Spleen (tissue), 11 donors: Measurements from ENCODE around the gene CIT. TPM values are rescaled to one million over a fixed set of nuclear protein-coding genes. Genes with fewer than 3 reads are reported as not detected.

Experiments used
- DNase-seq: peaks from one replicate; pipeline ENCODE4 v3.0.0-alpha.2; 2020
- H3K27ac ChIP-seq, 8 donors: fragments of 200-600 bp; sonication (generic) in 7 of 8; 1 replicate in 4 of 8; 2 replicates in 4 of 8; pipeline versions ENCODE4 v1.5.0 to v1.8.0; 2016 to 2021; ENCODE audit warnings: inconsistent platforms in 4 of 8, mild to moderate bottlenecking in 4 of 8, moderate library complexity in 1 of 8
- H3K27me3 ChIP-seq, 7 donors: fragments of 200-600 bp; sonication (generic) in 6 of 7; replicated peaks in 1 of 7; 1 replicate in 4 of 7; 2 replicates in 3 of 7; pipeline versions ENCODE4 v1.5.0 to v1.8.0; 2016 to 2021; ENCODE audit warnings: inconsistent platforms in 3 of 7, mild to moderate bottlenecking in 1 of 7
- H3K36me3 ChIP-seq, 6 donors: fragments of 200-600 bp; sonication (generic) in 5 of 6; 1 replicate in 4 of 6; 2 replicates in 2 of 6; pipeline versions ENCODE4 v1.5.0 to v1.8.0; 2016 to 2021; ENCODE audit warnings: inconsistent platforms in 2 of 6
- H3K4me1 ChIP-seq, 6 donors: fragments of 200-600 bp; sonication (generic) in 5 of 6; 1 replicate in 3 of 6; 2 replicates in 3 of 6; pipeline versions ENCODE4 v1.5.0 to v1.8.0; 2016 to 2021; ENCODE audit warnings: inconsistent platforms in 3 of 6
- H3K4me3 ChIP-seq, 8 donors: fragments of 200-600 bp; sonication (generic) in 7 of 8; 1 replicate in 4 of 8; 2 replicates in 4 of 8; pipeline versions ENCODE4 v1.5.0 to v1.8.0; 2016 to 2021; ENCODE audit warnings: inconsistent platforms in 4 of 8, mild to moderate bottlenecking in 4 of 8, moderate library complexity in 2 of 8
- H3K9me3 ChIP-seq, 8 donors: fragments of 200-600 bp; sonication (generic) in 7 of 8; 1 replicate in 4 of 8; 2 replicates in 4 of 8; pipeline versions ENCODE4 v1.5.0 to v1.8.0; 2016 to 2021; ENCODE audit warnings: inconsistent platforms in 4 of 8
- POLR2A ChIP-seq, 3 donors: fragments of 450-650 bp; IDR thresholded peaks; one replicate each; pipeline ENCODE4 v1.5.1; 2017; ENCODE audit warnings: antibody characterized with exemption in 3 of 3, mild to moderate bottlenecking in 1 of 3
- POLR2AphosphoS5 ChIP-seq, 3 donors: sonication (generic); formaldehyde crosslinking; IDR thresholded peaks; one replicate each; pipeline ENCODE4 v1.5.1; 2017; ENCODE audit warnings: antibody characterized with exemption in 3 of 3
- WGBS, 5 donors: extraction: QIAGEN DNeasy Blood & Tissue Kit in 3 of 5; methylation state at CpG; one replicate each; pipeline versions ENCODE4 v1.1.5 to v1.1.7; 2013 to 2018; 5-methylcytosine and 5-hydroxymethylcytosine counted together
- intact Hi-C: fragments of 100-400 bp; cut with DNase I; formaldehyde crosslinking; loops from one replicate; pipeline ENCODE4 v1.15.0; 2023; ENCODE audit warnings: low total_unique reads
- polyA plus RNA-seq, 3 donors: library from polyadenylated mRNA; stranded (reverse); fragments of 200-250 nt; gene quantifications; one replicate each; pipeline ENCODE4 v1.2.1, GENCODE V29; 2013
- total RNA-seq, 7 donors: library from RNA; depleted of rRNA in 3 of 7; stranded (reverse); fragments of >200 nt in 3 of 7; fragmentation: NEBNext Ultra II Directional in 4 of 7; extraction: Animal tissue kit (Norgen Biotek cat#: 25700) in 4 of 7; gene quantifications; one replicate each; pipeline versions ENCODE4 v1.1.0 to v1.2.1, GENCODE V29; 2016 to 2021
- TF ChIP-seq, protein P1 (sequence below), 11 experiments: fragments of 200-600 bp in 7 of 11; fragments of 450-650 bp in 4 of 11; sonication (generic) in 4 of 11; IDR thresholded peaks in 8 of 11; conservative IDR thresholded peaks in 3 of 11; 1 replicate in 7 of 11; 2 replicates in 4 of 11; pipeline versions ENCODE4 v1.4.0 to v1.8.0; 2016 to 2021; ENCODE audit warnings: antibody characterized with exemption in 11 of 11, inconsistent platforms in 4 of 11, mild to moderate bottlenecking in 1 of 11
- donor health status: healthy with polysubstance abuse.
- donor health status: DM: no; HTN: no; CAD: no; lungs with moderate emphysema.
- donor health status: DM: no; HTN: no; CAD: no.
- donor health status: Bipolar disorder and iron deficiency.
- donor health status: healthy.
- donor health status: DM: no; HTN: no; CAD: no.
- donor health status: DM: yes; HTN: yes; CAD: no.

Gene CIT
- total and polyA plus RNA-seq, 10 donors: 1.9 to 54.3 (median 24.5) TPM

- Histone ChIP-seq H3K27me3 (no peaks in the 10 kb centered on the region), H3K4me3 (no peak overlapping the region), H3K27ac (peak overlapping the region in 7 of 8 donors; percentile 15 to 82 (median 77)), H3K4me1 (peaks cover 0 to 14% (median 0%) of the 10 kb centered on the region in 6 donors), H3K9me3 (no peaks in the 10 kb centered on the region), H3K36me3 (peaks cover 0 to 78% (median 3%) of the 10 kb centered on the region in 6 donors)
- intact Hi-C loops: no loop called here
- 84 to 96% (median 86%) methylated on average over 7 of the region's 7 CpGs for WGBS, 5 donors
- TF ChIP-seq POLR2AphosphoS5 (IDR thresholded peaks at IDR 0.05) (no peak), POLR2A (IDR thresholded peaks at IDR 0.05) (no peak)
- TF ChIP-seq, protein P1, sequence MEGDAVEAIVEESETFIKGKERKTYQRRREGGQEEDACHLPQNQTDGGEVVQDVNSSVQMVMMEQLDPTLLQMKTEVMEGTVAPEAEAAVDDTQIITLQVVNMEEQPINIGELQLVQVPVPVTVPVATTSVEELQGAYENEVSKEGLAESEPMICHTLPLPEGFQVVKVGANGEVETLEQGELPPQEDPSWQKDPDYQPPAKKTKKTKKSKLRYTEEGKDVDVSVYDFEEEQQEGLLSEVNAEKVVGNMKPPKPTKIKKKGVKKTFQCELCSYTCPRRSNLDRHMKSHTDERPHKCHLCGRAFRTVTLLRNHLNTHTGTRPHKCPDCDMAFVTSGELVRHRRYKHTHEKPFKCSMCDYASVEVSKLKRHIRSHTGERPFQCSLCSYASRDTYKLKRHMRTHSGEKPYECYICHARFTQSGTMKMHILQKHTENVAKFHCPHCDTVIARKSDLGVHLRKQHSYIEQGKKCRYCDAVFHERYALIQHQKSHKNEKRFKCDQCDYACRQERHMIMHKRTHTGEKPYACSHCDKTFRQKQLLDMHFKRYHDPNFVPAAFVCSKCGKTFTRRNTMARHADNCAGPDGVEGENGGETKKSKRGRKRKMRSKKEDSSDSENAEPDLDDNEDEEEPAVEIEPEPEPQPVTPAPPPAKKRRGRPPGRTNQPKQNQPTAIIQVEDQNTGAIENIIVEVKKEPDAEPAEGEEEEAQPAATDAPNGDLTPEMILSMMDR (IDR thresholded peaks at IDR 0.05 in 8 of 11, conservative IDR thresholded peaks at IDR 0.05 in 3 of 11): no peak
- DNase-seq: no peak
These were observed 171.9 kb downstream of the CIT start for GRCh38 chr12:119705182-119705581.

DNA sequence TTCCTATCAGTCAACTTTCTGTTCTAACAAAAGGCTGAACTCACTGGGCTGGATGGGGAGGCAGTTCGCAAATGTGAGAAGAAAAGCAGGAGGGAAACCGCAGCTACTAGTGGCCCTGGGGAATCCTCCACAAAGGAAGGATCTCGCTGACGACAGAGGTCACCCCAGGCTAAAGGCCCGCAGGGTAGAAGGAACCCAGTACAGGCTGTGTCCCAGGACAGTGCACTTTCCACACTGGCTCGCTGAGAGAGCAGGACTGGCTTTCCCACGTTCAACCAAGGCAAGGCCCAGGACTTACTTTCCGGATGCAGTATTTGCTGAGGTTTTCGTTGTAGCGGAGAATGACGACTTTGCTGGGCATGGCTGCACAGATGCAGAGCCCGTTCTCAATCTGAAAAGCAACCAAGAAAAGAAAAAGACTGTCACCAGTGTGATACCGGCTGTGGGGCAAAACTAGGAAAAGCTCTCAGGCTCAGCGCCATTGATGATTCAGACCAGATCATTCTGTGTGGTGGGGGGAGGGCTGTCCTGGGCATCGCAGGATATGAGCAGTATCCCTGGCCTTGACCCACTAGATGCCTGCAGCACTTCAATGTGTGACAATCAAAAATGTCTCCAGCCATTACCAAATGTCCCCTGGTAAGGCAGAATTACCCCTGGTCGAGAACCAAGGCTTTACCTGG, 172.9 kb downstream of the CIT start:
- H3K27ac ChIP-seq: peak overlapping the region; percentile 15 to 82 (median 74)
- no peaks in the 10 kb centered on the region for H3K27me3 ChIP-seq
- 75 to 87% (median 82%) methylated on average over 16 of the region's 16 CpGs for WGBS, 5 donors

DNA sequence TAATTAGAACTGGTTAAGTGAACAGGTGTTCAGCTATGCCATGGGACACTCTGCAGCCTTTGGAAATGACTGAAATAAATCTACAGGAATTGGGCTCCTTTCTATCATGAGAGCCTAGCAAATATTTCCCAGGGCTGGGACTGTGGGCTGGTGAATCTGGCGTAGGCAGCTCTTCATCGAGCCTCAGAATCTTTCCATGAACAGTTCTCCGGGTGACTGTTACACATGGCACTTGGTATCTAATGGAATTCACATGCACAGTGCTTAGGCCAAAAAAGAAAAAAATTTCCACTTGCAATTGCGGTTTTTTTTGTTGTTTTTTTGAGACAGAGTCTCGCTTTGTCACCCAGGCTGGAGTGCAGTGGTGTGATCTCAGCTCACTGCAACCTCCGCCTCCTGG, 177.0 kb downstream of the CIT start:
- no peaks in the 10 kb centered on the region for H3K27me3 ChIP-seq
- H3K27ac ChIP-seq: peak overlapping the region in 2 of 8 donors; percentile 51 to 62
- 92 to 100% (median 98%) methylated on average over 6 of the region's 6 CpGs for WGBS, 5 donors
- peaks cover 0 to 81% (median 0%) of the 10 kb centered on the region in 6 donors for H3K36me3 ChIP-seq
- intact Hi-C loops: no loop called here
- peaks cover 0 to 14% (median 0%) of the 10 kb centered on the region in 6 donors for H3K4me1 ChIP-seq
- DNase-seq: no peak
- H3K4me3 ChIP-seq: no peak overlapping the region
- TF ChIP-seq POLR2AphosphoS5 (IDR thresholded peaks at IDR 0.05) (no peak), POLR2A (IDR thresholded peaks at IDR 0.05) (no peak)
- TF ChIP-seq, protein P1 (IDR thresholded peaks at IDR 0.05 in 8 of 11, conservative IDR thresholded peaks at IDR 0.05 in 3 of 11): no peak
- H3K9me3 ChIP-seq: no peaks in the 10 kb centered on the region

More for the DNA sequence above, 172.9 kb downstream of the CIT start:
- TF ChIP-seq POLR2A (IDR thresholded peaks at IDR 0.05) (no peak), POLR2AphosphoS5 (IDR thresholded peaks at IDR 0.05) (peak in 2 of 3 donors; percentile 63 to 66)
- TF ChIP-seq, protein P1 (IDR thresholded peaks at IDR 0.05 in 8 of 11, conservative IDR thresholded peaks at IDR 0.05 in 3 of 11): no peak
- Histone ChIP-seq H3K9me3 (no peaks in the 10 kb centered on the region), H3K4me3 (no peak overlapping the region), H3K4me1 (peaks cover 0 to 14% (median 0%) of the 10 kb centered on the region in 6 donors), H3K36me3 (peaks cover 0 to 78% (median 2%) of the 10 kb centered on the region in 6 donors)
- no peak for DNase-seq
- intact Hi-C loops: no loop called here

- TF ChIP-seq, protein P1 (IDR thresholded peaks at IDR 0.05 in 8 of 11, conservative IDR thresholded peaks at IDR 0.05 in 3 of 11): peak in 1 of 11 experiments; percentile 19
- TF ChIP-seq POLR2A (IDR thresholded peaks at IDR 0.05) (no peak), POLR2AphosphoS5 (IDR thresholded peaks at IDR 0.05) (peak in 2 of 3 donors; percentile 31 to 63)
- Histone ChIP-seq H3K9me3 (no peaks in the 10 kb centered on the region), H3K4me1 (peaks cover 0 to 13% (median under 1%) of the 10 kb centered on the region in 6 donors), H3K27ac (peak overlapping the region in 4 of 8 donors; percentile 2 to 62 (median 51)), H3K4me3 (no peak overlapping the region), H3K27me3 (no peaks in the 10 kb centered on the region), H3K36me3 (peaks cover 0 to 80% (median 0%) of the 10 kb centered on the region in 6 donors)
- 81 to 96% (median 88%) methylated on average over 11 of the region's 11 CpGs for WGBS, 5 donors
- intact Hi-C loops: no loop called here
- DNase-seq: no peak
These were observed 177.8 kb downstream of the CIT start for GRCh38 chr12:119699199-119699760.
